AG09319 (cell line): Measurements from ENCODE around the gene TMEM11.

Experiments used
- DNase-seq: peaks from one replicate; pipeline ENCODE4 v3.0.0-alpha.2; 2010; ENCODE audit warnings: low read depth; ENCODE audit errors: extremely low read depth
- TF ChIP-seq, protein P1 (sequence below): IDR thresholded peaks from 2 replicates; pipeline ENCODE4 v1.5.1; 2011; ENCODE audit warnings: low read depth, mild to moderate bottlenecking, inconsistent platforms, low read length, moderate library complexity

TMEM11 gene

DNA sequence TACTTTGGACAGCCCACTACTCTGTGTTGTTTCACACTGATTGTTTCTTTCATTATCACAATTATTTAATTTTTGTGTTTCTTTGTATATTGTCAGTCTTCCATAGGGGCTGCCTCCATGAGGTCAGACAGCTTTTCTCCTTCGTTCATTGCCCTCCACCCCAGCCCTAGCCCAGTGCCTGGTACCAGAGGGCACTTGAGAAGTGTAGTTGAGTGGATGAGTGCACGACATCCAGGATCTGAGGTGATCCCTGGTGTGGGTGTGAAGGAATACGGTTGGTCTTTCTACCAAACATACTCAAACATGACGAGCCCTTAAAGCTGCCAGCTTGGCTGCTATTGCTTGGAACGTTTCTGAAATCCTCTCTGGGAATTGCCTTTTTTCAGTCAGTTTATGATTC lies 49.3 kb downstream of the TMEM11 start:
- no peak for DNase-seq
- TF ChIP-seq, protein P1, sequence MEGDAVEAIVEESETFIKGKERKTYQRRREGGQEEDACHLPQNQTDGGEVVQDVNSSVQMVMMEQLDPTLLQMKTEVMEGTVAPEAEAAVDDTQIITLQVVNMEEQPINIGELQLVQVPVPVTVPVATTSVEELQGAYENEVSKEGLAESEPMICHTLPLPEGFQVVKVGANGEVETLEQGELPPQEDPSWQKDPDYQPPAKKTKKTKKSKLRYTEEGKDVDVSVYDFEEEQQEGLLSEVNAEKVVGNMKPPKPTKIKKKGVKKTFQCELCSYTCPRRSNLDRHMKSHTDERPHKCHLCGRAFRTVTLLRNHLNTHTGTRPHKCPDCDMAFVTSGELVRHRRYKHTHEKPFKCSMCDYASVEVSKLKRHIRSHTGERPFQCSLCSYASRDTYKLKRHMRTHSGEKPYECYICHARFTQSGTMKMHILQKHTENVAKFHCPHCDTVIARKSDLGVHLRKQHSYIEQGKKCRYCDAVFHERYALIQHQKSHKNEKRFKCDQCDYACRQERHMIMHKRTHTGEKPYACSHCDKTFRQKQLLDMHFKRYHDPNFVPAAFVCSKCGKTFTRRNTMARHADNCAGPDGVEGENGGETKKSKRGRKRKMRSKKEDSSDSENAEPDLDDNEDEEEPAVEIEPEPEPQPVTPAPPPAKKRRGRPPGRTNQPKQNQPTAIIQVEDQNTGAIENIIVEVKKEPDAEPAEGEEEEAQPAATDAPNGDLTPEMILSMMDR = no peak

DNA sequence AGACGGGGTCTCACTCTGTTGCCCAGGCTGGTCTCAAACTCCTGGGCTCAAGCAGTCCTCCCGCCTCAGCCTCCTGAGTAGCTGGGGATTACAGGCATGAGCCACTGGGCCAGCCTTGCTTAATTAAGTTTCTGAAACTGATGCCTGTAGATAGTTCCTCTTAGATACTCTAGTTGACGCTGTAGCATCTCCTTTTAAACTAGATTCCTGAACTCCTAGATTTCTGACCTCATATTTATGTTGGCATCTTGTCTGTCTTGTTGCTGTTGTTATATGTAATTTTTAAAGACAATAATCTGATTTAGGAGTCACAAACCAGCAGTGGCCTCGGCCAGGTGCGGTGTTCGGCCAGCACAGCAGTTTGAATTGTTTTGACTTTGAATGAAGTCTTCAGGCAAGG lies 49.7 kb downstream of the TMEM11 start:
- TF ChIP-seq, protein P1 = no peak
- DNase-seq = no peak

DNA sequence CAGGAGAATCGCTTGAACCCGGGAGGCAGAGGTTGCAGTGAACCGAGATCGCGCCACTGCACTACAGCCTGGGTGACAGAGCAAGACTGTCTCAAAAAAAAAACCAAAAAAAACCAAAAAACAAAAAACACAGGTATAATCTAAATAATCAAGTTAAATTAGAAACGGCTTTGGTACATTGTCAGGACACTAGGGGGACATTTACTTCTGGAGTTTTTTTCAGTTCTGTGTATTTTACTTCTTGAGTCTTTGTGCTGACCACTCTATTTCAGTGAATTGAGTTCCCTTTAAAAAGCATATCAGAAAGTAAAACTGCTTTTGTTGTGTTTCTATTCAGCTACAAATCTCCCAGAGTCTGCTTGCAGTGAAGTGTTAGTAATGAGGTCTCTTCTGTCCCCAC lies 50.9 kb downstream of the TMEM11 start:
- TF ChIP-seq, protein P1 = no peak
- no peak for DNase-seq

DNA sequence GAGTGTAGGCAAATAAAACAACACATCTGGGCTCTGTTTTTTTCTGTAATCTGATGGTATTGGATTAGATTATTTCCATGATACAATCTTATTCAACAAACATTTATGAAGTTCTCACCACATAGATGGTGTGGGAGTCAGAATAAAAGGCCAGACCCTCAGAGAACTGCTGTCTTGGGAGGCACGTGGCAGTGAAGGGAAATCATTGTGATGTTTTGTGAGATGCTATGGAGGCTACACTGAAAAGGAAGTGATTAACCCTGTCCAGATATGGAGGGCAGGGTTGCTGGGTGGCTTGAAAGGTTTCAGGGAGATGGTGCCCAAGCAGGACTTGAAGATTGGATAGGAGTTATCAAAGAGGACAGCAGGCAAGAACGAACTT lies 51.6 kb downstream of the TMEM11 start:
- no peak for DNase-seq
- TF ChIP-seq, protein P1 = no peak

DNA sequence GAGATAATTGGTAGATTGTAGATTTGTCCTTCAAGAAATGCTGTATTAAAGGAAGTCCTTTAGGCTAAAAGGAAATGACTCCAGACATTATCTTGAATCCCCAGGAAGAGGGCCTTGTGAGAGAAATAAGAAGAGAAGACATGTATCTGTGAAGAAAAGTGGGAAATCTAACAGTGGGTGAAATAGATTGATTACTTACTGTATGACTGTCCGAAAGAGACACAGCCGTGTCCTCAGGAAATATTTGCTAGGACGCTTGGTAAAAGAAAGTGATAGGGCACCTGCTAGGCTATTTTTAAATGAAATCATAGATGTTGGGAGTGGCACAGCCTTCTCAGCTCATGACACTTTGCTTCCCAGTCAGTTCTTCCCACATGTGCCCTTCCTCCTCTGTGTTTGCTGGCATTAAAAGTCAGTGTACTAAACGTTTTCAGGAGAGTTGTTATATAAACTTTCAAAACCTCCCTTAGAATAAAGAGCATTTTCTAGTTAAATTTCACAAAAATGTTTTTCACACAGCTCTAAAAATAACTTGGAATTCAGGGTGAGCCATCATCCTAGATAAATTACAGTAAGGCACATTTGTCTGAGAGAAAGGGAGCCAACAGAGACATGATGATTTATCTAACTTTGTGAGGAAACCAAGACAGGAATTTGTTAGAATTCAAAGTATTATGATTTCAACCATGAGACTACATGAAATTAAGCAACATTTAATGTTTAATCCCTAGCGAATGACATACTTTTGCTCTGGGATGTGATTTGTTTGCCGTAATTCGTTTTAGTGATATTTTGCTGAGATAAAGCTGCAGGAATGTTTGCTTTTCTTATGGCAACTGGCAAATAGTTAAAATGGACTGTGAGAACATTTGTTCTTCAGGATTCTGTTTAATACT lies 52.2 kb downstream of the TMEM11 start:
- peak; percentile 38 for DNase-seq

DNA sequence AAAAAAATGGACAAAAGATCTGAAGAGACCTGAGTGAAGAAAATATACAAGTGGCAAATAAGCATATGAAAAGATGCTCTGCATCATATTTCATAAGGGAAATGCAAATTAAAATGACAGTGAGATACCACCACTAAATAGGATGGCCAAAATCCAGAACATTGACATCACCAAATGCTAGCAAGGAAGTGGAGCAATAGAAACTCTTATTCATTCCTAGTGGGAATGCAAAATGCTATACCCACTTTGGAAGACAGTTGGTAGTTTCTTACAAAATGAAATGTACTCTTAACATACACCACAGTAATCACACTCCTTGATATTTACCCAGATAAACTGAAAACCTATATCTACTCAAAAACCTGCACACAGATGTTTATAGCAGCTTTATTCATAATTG lies 53.6 kb downstream of the TMEM11 start:
- DNase-seq = no peak
- TF ChIP-seq, protein P1 = no peak

More for the DNA sequence above, 52.2 kb downstream of the TMEM11 start:
- TF ChIP-seq, protein P1 = no peak

DNA sequence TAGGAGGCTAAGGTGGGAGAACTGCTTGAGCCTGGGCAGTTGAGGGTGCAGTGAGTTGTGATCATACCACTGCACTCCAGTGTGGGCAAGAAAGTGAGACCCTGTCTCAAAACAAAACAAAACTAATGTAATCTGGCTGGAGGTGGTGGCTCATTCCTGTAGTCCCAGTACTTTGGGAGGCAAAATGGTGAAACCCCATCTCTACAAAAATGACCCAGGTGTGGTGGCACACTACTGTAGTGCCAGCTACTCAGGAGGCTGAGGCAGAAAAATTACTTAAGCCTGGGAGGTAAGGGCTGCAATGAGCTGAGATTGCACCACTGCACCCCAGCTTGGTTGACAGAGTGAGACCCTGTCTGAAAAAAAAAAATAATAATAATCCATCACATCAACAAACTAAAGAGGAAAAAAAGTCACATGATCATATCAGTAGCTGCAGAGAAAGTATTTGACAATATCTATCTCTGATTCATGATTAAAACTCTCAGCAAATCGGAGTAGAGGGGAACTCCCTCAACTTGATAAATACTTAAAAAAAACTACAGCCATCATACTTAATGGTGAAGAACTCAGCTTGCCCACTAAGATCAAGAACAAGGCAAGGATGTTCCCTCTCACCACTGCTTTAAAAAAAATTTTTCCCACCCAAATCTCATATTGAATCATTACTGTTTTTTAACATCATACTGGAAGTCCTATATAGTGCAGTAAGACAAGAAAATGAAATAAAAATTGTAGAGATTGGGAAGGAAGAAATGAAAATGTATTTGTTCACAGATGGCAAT lies 56.2 kb downstream of the TMEM11 start:
- DNase-seq = no peak
- TF ChIP-seq, protein P1 = no peak
